Omental fat pad (tissue), 4 donors: ENCODE data around the gene SLC13A4. TPM values are rescaled to one million over a fixed set of nuclear protein-coding genes. Genes with fewer than 3 reads are reported as not detected.
A peak's percentile ranks its signal among the peaks of the same experiment; 100 is the strongest.

Source experiments
- ATAC-seq: fragments of 150-250 bp; one replicate; pipeline ENCODE4 v1.9.1; 2016; ENCODE audit warnings: mild to moderate bottlenecking, moderate library complexity; ENCODE audit not compliant: low FRiP score
- DNase-seq: peaks from one replicate; pipeline ENCODE4 v3.0.0-alpha.2; 2019; ENCODE audit warnings: low spot score
- total RNA-seq, 4 donors: library from RNA; depleted of rRNA; stranded (reverse); fragments of >200 nt; gene quantifications; one replicate each; pipeline ENCODE4 v1.1.0, GENCODE V29; 2016
- TF ChIP-seq, protein P1 (sequence below), 3 donors: fragments of 450-650 bp; IDR thresholded peaks; one replicate each; pipeline ENCODE4 v1.5.1; 2016 to 2017; ENCODE audit warnings: antibody characterized with exemption in 3 of 3, mild to moderate bottlenecking in 3 of 3, moderate library complexity in 2 of 3

Gene SLC13A4
- total RNA-seq, 4 donors from 2014 or later: 0.09 to 1.4 (median 0.79) TPM; not detected in 1

DNA sequence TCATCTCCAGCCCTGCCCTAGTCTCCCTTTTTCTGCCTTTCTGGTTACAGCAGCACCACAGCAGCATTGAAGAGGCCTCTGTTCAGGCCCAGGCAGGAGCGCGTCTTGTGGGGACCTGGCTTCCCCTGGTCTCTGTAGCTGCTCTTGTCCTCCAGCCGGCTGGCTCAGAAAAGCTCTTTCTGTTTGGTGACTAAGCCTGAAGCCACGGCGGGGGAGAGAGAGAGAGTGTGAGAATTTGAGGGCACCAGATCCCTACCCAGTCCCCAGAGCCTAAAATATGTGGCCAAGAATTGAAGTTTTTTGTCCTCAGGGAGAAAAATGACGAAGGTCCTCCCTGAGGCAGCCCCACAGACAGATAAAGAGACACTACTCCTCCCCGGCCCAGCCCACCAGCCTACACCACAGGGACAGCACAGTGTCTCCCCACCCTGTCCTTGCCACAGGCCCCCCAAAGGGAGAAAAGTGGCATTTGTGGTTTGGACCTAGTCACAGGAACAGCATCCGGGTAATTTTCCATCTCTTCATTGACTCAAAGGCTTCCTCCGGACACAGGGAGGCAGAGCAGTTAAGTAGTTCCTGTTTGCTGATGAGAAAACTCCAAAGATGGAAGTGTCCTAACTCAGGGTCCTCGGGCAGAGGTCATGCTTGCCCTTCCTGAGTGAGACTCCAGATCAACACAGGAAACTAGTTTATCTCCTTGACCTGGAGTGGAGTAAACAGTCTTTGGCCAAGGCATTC, 33.9 kb upstream of the SLC13A4 start:
- TF ChIP-seq, protein P1, sequence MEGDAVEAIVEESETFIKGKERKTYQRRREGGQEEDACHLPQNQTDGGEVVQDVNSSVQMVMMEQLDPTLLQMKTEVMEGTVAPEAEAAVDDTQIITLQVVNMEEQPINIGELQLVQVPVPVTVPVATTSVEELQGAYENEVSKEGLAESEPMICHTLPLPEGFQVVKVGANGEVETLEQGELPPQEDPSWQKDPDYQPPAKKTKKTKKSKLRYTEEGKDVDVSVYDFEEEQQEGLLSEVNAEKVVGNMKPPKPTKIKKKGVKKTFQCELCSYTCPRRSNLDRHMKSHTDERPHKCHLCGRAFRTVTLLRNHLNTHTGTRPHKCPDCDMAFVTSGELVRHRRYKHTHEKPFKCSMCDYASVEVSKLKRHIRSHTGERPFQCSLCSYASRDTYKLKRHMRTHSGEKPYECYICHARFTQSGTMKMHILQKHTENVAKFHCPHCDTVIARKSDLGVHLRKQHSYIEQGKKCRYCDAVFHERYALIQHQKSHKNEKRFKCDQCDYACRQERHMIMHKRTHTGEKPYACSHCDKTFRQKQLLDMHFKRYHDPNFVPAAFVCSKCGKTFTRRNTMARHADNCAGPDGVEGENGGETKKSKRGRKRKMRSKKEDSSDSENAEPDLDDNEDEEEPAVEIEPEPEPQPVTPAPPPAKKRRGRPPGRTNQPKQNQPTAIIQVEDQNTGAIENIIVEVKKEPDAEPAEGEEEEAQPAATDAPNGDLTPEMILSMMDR (IDR thresholded peaks at IDR 0.05): no peak
- ATAC-seq (no peak), DNase-seq (no peak)

DNA sequence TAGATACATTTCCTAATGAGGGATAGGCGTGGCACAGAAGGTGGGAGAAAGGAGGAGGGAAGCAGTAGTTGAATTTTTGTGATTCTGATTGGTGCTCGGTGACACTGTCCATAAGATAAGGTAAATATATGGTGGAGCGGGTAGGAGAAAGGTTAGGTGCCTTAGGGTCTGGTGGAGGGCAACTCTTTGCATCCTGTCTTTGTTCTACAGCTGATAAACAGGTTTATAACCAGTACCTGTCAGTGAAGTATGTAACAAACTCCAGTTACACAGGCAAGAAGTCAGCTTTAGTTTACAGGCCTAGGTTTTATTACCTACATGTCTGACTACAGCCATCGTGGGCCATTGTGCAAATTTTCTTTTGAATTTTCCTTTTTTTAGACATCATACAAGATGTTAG, 31.5 kb upstream of the SLC13A4 start:
- DNase-seq (no peak), ATAC-seq (no peak)
- TF ChIP-seq, protein P1 (IDR thresholded peaks at IDR 0.05): no peak

DNA sequence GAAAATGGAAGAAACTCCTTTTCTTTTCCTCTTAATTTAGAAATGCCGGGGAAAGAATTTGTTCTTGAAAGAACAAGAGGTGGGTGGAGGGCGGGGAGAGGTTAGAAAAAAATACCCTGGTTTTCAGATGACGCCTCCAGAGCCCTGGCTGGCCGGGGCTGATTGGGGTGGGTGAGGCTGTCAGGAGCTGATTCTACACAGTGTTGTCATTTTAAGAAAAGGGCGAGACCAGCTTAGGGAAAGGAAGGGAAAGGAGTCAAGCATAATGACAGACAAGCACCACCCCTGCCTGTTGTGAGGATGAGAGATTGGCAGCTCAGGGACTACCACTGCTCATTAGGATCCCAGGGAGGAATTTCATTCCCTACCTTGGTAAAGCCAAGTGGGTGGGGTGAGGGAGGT, 30.5 kb upstream of the SLC13A4 start:
- DNase-seq (no peak), ATAC-seq (peak; percentile 88)
- TF ChIP-seq, protein P1 (IDR thresholded peaks at IDR 0.05): no peak

DNA sequence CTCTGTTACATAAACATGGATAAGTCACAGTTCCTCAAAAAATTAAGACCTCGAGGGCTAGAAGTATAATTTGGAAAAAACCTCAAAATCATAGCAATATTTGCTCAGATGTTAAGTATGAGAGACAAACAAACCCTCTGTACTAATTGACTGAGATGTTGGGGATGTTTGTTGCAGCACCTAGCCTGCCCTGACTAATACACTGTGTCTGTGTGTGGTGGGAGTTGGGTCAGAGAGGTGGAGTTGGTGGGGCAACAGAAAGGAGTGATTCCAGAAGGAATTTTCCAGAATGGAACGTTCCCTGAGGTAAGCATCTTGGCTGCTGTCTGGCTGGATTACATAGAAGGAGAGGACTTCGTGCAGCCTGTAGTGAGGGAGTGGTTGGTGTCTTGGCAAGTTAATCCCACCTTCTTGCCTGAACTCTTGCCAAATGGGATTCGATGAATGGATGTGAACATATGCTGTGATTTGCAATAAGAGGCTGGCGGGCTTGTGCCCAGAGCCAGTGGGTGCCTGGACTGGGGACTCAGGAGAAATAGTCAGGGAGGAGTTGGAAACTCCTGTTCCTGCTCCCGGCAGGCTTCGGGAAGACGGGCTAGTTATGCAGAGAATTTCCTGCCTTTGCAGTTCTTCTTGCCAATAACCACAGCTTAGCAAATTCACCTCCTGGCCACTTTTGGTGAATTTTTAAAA, 29.9 kb upstream of the SLC13A4 start:
- TF ChIP-seq, protein P1 (IDR thresholded peaks at IDR 0.05): no peak
- DNase-seq (no peak), ATAC-seq (peak; percentile 59)

DNA sequence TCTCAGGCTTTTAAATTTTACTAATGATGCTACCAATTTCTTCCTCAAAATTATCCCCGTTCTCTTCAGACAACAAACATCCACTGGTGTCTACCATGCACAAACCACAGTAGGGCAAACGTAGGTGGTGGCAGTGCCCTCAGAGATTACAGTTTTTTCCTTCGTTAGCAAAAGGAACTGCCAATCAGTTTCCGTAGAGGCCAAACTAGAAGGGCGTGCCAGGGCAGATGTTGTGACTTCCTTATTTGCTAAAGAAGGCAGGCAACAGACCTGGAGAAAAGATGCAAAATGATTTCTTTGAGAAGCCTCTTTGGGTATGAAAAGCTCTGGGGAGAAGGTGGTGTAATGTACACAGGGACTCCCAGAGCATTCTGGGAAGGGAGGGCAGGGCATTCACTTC, 28.2 kb upstream of the SLC13A4 start:
- ATAC-seq: no peak
- DNase-seq: no peak
- TF ChIP-seq, protein P1 (IDR thresholded peaks at IDR 0.05): no peak

DNA sequence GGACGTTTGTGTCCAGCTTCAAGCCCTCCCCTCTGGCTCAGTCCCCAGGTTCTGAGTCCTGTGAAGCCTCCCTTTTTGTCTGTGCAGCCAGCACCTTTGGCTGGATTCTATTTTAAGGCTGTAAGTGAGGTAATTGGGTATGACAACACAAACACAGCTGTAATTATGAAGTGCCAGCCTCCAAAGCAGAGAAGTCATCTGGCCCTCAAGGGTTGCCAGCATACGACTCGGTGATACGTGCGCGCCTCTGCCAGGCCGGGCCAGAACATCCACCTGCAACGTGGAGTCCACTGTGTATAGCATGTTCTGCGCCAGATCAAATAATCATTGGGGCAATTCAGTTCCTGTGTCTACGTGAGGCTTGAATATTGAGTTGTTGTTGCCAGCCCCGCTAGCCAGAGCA, 27.4 kb upstream of the SLC13A4 start:
- TF ChIP-seq, protein P1 (IDR thresholded peaks at IDR 0.05): no peak
- ATAC-seq (no peak), DNase-seq (no peak)
